H1 (cell line): Measurements from ENCODE around the gene SESN3. TPM values are rescaled to one million over a fixed set of nuclear protein-coding genes. Genes with fewer than 3 reads are reported as not detected.

Experiments used
- POLR2AphosphoS5 ChIP-seq: IDR thresholded peaks from 2 replicates; pipeline ENCODE4 v1.6.1; 2011; ENCODE audit warnings: low read depth, low read length
- polyA plus RNA-seq, 7 experiments: library from polyadenylated mRNA; depleted of rRNA in 3 of 7; stranded (reverse) in 5 of 7; unstranded in 2 of 7; fragments of >200 nt in 5 of 7; fragments of 200-250 nt in 2 of 7; gene quantifications; 1 replicate in 5 of 7; 2 replicates in 1 of 7; 4 replicates in 1 of 7; pipeline versions ENCODE4 v1.2.1 to v1.2.3, GENCODE V29; 2011 to 2013; ENCODE audit warnings: missing spikeins in 2 of 7, mixed read lengths in 2 of 7
- total RNA-seq: library from RNA; stranded (reverse); fragmentation: NEBNext Ultra II Directional; extraction: Animal tissue kit (Norgen Biotek cat#: 25700); gene quantifications from 2 replicates; pipeline ENCODE4 v1.2.1, GENCODE V29; 2021

Gene SESN3
- total and polyA plus RNA-seq, 2 of the 8 experiments (the other 6 are each of a cell fraction or from before 2014, with no cell fraction given): 10.2 to 31.1 TPM

- TF ChIP-seq POLR2AphosphoS5: no peak
These were observed 95.8 kb downstream of the SESN3 start (continued) for GRCh38 chr11:95135155-95135554.
